Measurements from ENCODE around the gene ARVCF.

The ARVCF gene

GRCh38 chr22:20053407-20054033, 36.9 kb upstream of the ARVCF start:
- DNase-seq (ENCODE audit: extremely low read depth in 1 of 2, low read depth in 1 of 2): no peak

GRCh38 chr22:20052309-20053259, 36.0 kb upstream of the ARVCF start:
- no peak for DNase-seq (ENCODE audit: extremely low read depth in 1 of 2, low read depth in 1 of 2)

GRCh38 chr22:20051927-20052308, 35.3 kb upstream of the ARVCF start:
- no peak for DNase-seq (ENCODE audit: extremely low read depth in 1 of 2, low read depth in 1 of 2)

- DNase-seq (ENCODE audit: extremely low read depth in 1 of 2, low read depth in 1 of 2): no peak
Measured at GRCh38 chr22:20046730-20047129, 30.1 kb upstream of the ARVCF start.

DNA sequence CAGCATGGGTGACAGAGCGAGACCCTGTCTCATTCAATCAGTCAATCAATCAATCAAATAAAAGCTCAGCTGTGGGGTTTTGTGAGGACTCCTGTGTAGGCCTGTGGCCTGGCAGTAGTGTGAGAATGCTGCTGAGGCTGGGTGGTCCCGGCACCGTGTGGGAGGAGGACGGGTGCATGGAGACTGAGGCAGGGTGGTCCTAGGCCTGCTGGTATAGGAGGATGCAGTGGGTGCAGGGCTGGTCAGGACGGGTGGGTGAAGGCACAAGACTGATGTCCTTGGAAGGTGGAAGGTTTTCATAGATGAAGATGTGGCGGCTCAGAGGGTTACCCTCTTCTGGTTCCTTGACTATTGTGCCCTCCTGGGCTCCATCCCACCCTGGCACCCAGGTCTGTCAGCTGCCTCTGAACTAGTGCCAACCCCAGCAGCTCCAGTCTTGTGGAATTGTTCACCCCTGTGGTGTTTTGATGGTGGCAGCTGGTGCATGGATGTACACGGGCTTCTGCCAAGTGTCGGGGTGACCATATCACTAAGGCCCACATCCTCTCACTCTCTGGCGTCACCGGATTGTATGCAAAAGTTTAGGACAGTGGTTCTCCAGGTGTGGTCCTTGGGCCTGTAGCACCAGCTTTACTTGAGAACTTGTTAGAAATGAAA, 28.0 kb upstream of the ARVCF start:
- DNase-seq (ENCODE audit: extremely low read depth in 1 of 2, low read depth in 1 of 2): no peak

- DNase-seq (ENCODE audit: extremely low read depth in 1 of 2, low read depth in 1 of 2): no peak
Measured at GRCh38 chr22:20043997-20044342, 27.3 kb upstream of the ARVCF start.

DNA sequence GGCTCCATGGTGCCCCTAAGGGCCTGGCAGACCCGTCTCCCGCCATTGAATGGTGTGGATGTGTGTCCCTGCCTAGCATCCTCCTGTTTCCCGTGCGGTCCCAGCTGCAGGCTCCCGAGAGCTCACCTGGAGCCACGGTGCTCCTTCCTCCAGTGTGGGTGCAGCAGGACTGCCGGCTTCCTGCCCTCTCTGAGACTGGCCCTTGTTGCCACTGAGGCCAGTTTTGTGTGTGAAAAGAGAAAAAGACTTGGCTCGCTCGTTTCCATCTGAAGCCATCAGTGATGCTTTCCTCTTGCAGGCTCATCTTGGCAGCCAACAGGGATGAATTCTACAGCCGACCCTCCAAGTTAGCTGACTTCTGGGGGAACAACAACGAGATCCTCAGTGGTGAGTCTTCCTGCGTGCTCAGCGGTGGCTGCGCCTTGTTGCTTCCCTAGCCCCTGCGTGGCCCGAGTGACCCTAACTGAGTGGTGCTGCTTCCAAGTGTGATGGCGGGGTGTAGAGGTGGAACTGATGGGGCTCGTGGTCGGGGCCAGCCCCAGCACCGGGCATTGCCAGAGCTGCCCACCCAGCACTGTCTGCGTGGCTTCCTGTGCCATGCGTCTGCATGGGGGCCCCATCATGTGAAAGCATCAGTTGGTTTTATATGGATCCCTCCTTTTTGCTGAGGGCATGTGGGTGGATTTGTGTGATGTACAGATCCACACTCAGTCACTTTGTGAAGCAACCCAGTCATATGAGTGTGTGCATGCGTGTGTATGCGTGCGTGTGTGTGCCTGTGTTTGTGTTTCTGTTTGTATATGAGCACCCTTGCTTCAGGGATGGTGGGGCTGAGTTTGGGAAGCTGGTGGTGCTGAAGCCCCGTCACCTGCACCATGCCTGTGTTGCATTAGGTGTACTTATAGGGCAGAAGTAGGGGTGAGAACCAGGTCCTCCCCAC, 26.7 kb upstream of the ARVCF start:
- no peak for DNase-seq (ENCODE audit: extremely low read depth in 1 of 2, low read depth in 1 of 2)

DNA sequence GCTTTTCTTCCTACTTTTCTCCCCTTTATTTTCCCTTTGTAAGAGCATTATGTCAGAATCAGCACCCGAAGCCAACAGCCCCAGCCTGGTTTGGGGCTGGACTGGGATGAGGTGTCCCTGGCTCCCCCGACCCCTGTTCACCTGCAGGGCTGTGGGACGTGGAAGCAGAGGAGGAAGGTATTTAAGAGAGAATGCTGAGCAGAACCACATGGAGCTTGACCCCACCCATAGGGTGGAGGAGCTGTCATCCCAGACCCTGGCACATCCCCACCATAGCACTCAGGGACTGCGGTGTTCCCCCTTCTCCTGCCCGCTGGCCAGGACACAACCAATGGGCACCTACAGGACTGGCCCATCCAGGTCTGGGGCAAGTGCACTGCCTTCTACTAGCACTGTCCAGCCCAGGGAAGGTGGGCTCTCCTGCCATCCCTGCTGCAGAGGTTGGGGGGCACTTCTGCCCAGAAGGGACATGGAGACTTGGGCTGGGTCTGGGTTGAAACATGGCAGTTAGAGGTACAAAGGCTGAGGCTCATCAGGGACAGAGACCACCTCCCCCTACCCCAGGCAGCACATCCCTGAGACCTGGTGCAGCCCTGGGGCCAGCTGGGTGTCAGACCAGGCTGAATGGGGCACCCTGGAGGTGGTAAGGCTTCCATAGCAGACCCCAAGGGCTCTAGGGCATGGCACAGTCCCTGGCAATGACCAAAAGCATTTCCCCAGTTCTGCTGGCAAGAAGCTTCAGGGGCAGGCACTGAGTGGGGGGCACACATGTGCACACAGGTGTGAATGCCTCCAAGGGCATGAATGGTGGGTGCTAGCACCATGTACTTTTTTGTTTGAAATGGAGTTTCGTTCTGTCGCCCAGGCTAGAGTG, 23.9 kb upstream of the ARVCF start:
- no peak for DNase-seq (ENCODE audit: extremely low read depth in 1 of 2, low read depth in 1 of 2)

DNA sequence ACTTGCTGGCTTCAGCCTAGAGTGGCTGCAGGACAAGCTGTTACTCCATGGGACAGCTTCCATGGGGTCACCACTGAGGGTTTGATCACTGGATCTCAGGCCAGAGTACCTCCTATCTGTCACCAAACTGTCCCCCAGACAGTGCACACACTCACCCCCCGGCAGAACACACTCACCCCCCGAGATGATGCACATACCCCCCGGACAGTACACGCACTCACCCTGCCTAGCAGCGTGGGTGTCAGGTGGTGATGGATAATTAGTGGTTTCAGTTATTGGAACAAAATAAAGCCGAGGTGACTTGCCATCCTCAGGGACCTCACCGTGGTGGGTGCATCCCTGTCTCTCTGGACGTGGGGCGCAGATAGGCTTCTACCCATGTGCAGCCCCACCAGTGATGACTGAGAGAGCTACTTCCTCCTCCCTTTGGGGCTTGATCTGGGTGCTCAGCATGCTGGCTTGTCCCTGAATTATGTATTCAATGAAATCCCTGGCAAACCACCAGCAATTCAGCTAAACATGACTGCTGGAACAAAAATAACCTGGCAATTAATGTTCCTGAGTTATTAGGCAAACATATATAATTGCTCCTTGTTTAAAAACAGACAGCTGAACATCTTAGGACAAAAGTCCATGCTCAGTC, 23.2 kb upstream of the ARVCF start:
- no peak for DNase-seq (ENCODE audit: extremely low read depth in 1 of 2, low read depth in 1 of 2)

DNA sequence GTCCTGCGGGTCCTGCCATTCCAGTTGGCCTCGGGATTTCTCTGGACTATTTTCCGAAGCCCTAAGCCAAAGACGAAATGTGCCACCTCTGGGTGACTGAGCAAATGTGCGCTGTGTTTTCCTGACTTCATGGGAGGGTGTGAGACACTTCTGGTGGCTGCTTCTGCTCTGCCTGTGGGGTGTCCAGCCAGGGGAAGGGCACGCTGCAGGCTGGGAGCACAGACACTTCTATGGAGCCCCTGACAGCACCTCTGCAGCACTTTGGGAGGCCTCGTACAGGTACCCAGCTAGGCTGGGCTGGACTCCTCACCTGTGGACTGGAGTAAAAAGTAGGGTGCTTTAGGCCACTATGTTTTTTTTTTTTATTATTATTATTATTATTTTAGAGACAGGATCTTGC, 22.0 kb upstream of the ARVCF start:
- no peak for DNase-seq (ENCODE audit: extremely low read depth in 1 of 2, low read depth in 1 of 2)

- DNase-seq (ENCODE audit: extremely low read depth in 1 of 2, low read depth in 1 of 2): no peak
Measured at GRCh38 chr22:20037419-20037818, 20.8 kb upstream of the ARVCF start.

DNA sequence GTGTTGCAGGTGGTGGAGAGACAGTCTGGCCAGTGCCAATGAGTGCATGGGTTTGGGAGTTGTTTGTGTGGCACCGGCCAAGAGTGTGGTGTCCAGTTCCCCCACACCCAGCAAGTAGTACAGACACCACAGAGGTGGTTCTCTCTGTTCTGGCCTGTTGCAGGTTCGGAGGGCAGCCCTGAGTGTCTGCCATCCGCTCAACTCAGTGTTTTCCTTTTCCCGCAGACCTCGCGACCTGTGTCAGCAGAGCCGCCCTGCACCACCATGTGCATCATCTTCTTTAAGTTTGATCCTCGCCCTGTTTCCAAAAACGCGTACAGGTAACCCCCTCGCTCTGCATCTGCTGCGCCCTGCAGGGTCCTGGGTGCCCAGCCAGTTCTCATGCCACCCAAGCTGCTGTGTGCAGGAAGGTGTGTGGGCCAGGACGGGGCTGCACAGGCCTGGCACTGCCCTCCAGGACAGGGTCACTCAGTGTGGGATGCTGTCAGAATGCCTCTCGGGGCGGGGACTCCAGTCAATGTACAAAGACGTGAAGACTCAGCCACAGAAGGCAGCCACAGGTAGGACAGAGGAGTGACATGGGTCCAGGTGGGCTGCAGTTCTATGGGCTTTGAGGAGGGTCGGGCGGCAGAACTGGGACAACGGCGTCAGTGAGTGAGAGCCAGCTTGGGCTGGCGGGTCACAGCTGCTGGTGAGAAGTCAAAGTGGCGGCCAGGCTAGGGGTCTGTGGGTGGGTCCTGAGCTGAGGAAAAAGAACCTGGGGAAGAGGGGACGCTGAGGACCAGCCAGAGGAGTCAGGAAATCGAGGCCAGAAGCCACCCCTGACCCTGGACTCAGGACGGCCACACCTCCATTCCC, 20.1 kb upstream of the ARVCF start:
- DNase-seq (ENCODE audit: extremely low read depth in 1 of 2, low read depth in 1 of 2): no peak

GRCh38 chr22:20036084-20036482, 19.5 kb upstream of the ARVCF start:
- no peak for DNase-seq (ENCODE audit: extremely low read depth in 1 of 2, low read depth in 1 of 2)

DNA sequence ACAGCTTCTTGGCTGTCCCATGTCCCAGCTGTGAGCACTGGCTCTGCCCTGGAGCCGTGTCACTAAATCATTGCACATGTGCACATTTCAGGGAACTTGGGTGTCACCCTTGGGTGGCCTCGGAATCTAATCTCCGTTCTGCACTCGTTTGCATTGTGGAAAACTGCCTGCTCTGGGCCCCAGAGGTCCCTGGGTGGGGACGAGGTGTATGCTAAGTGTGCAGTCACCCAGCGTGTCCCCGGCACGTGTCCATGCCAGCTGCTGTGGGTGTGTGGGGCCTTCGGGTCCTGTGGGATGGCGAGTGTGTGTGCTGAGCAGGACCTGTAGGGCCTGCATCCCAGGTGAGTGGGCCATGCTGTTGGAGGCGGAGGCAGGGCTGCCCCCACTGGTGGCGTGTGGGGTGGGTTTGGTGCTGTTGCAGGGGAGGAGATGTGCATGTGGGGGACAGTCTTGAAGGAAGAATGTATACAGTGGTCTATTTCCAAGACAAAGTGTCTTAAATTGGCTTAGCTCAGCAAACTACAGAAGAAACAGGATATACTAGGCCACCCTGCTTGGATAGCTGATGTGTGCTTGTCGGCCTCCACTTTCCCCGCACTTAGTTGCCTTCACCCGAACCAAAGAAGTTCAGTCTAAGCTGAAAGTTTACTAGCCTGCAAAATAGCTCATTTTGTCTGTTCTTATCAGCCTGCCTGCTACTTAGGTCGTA, 18.9 kb upstream of the ARVCF start:
- DNase-seq (ENCODE audit: extremely low read depth in 1 of 2, low read depth in 1 of 2): no peak

DNA sequence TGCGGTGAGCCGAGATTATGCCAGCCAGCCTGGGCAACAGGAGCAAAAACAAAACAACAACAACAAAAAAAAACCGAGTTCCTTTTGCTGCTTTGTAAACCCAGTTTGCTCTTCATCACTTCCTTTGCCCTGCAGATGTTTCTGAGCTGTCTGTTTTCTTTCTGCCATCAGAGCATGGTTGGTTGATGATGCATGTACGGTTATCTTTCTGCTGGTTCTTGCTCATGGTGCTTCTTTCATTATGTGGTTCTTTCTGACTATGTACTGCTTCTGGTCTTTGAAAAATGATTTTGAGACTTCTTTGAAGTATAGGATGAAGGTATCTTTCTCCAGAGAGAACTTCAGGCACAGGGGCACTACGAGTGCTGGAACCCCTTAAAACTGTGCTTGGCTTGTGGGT, 17.5 kb upstream of the ARVCF start:
- no peak for DNase-seq (ENCODE audit: extremely low read depth in 1 of 2, low read depth in 1 of 2)

DNA sequence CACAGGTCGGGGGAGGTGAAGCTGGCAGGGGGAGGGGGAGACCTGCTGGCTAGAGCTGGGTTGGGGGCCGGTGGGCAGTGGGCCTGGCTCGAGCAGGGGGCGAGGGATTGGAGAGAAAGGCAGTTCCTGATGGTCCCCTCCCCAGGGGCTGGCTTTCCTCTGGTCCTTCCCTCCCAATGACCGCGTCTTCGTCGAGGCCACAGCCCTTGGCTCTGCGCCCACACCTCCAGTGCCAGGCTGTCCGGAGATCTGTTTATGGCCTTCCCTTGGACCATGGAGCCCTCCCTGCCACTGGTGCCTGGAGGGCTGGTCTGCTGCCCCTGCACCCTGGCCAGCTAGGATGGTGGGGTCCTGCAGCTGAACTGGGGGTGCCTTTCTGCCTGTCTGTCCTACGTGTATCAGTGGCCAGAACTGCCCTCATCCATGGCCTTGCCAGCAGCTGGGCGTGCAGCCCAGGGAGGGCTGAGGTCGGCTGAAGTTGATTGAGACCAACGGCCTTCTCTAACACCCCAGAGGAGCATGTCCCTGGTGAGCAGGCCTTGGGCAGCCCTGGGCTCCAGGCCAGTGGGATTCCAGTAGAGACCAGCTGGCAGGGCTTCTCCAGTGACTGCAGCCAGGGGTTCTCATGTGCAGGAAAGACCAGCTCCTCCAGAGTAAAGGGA, 16.6 kb upstream of the ARVCF start:
- no peak for DNase-seq (ENCODE audit: extremely low read depth in 1 of 2, low read depth in 1 of 2)

DNA sequence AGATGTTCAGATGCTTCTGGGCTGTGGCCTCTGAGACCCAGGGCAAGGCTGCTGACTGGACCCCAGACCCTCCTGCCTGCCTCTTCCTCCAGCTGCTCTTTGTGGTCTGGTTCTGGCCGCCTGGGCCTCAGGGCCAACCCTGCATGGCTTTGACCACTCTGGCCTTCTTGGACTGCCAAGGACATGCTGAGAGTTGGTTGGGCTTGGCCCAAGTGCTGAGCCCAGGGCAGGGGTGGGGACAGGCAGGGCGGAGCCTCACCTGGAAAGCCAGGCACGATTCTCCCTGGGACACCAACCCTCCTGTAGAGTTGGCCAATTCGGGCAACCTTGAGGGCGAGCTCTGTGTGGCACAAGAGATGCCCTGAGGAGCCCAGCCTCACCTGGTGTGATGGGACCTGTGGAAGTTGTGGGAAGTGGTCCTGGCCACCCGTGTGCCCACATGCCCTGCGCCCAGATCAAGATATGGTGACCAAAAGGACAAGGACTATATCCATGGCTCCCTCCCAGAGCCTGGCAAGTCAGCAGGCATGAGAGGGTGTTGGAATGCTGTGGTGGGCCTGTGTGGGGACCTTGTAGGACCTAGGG, 15.9 kb upstream of the ARVCF start:
- DNase-seq (ENCODE audit: extremely low read depth in 1 of 2, low read depth in 1 of 2): no peak

Measured in stimulated activated CD8-positive, alpha-beta memory T cell treated with anti-CD3 and anti-CD28 coated beads, Interleukin-7, amount 100 ng/mL, for 48 hours (primary cell).